WTC11 (cell line): Measurements from ENCODE around the gene CEP295NL. TPM values are rescaled to one million over a fixed set of nuclear protein-coding genes. Genes with fewer than 3 reads are reported as not detected.
A peak's percentile ranks its signal among the peaks of the same experiment; 100 is the strongest.
"Not testable (repeated sequence)": the region's sequence is repeated elsewhere in the genome, so short reads cannot be mapped to it uniquely, and the experiment has no call there.

Experiments
- ATAC-seq: fragments of 200-7000 bp; cut with Tn5 transposase; 2 replicates; pipeline ENCODE4 v1.10.0; 2021; ENCODE audit warnings: mild to moderate bottlenecking, moderate library complexity
- CTCF ChIA-PET: fragments of 300-600 bp; sonication (Branson Sonifier 250); formaldehyde crosslinking; loops from one replicate; lab custom pipeline; 2021; ENCODE audit warnings: antibody characterized with exemption; lab: Charles Lee
- POLR2A ChIA-PET: fragments of 350-600 bp; sonication (Branson Sonifier 250); formaldehyde crosslinking; loops from one replicate; lab custom pipeline; 2021; ENCODE audit warnings: antibody characterized with exemption; lab: Charles Lee
- DNase-seq: peaks from one replicate; pipeline ENCODE4 v3.0.0; 2021; ENCODE audit warnings: low spot score
- H3K27ac Mint-ChIP-seq: 2 replicates; pipeline ENCODE4 v1.8.0; 2021; ENCODE audit warnings: mixed read lengths
- H3K27me3 Mint-ChIP-seq: 2 replicates; pipeline ENCODE4 v1.8.0; 2021; ENCODE audit warnings: low read depth, mild to moderate bottlenecking, moderate library complexity, mixed read lengths
- H3K36me3 Mint-ChIP-seq: 2 replicates; pipeline ENCODE4 v1.8.0; 2021; ENCODE audit warnings: mixed read lengths
- H3K4me1 Mint-ChIP-seq: 2 replicates; pipeline ENCODE4 v1.8.0; 2022; ENCODE audit warnings: mixed read lengths
- H3K4me3 Mint-ChIP-seq: 2 replicates; pipeline ENCODE4 v1.8.0; 2021; ENCODE audit warnings: mild to moderate bottlenecking, moderate library complexity, mixed read lengths
- H3K9me3 Mint-ChIP-seq: 2 replicates; pipeline ENCODE4 v1.8.0; 2021; ENCODE audit warnings: mixed read lengths
- CREB1 ChIP-seq: sonication (generic); formaldehyde crosslinking; IDR thresholded peaks from 2 replicates; pipeline ENCODE4 v1.8.0; 2023; ENCODE audit warnings: mild to moderate bottlenecking, missing genetic modification reagents
- ESRRA ChIP-seq: sonication (generic); formaldehyde crosslinking; IDR thresholded peaks from 2 replicates; pipeline ENCODE4 v1.8.1; 2022; ENCODE audit warnings: mild to moderate bottlenecking, missing genetic modification reagents, borderline replicate concordance
- ETV6 ChIP-seq: sonication (generic); formaldehyde crosslinking; IDR thresholded peaks from 2 replicates; pipeline ENCODE4 v1.8.1; 2022; ENCODE audit warnings: mild to moderate bottlenecking, missing genetic modification reagents
- FOXP4 ChIP-seq: sonication (generic); formaldehyde crosslinking; IDR thresholded peaks from 2 replicates; pipeline ENCODE4 v1.8.0; 2022; ENCODE audit warnings: mild to moderate bottlenecking, missing genetic modification reagents
- MLX ChIP-seq: sonication (generic); formaldehyde crosslinking; IDR thresholded peaks from 2 replicates; pipeline ENCODE4 v1.8.1; 2023; ENCODE audit warnings: mild to moderate bottlenecking, missing genetic modification reagents, moderate library complexity
- NFYB ChIP-seq: sonication (generic); formaldehyde crosslinking; conservative IDR thresholded peaks from 2 replicates; pipeline ENCODE4 v1.8.0; 2022; ENCODE audit warnings: low read depth, missing genetic modification reagents
- PRDM15 ChIP-seq: sonication (generic); formaldehyde crosslinking; IDR thresholded peaks from 2 replicates; pipeline ENCODE4 v1.8.0; 2022; ENCODE audit warnings: missing genetic modification reagents
- PREB ChIP-seq: sonication (generic); formaldehyde crosslinking; IDR thresholded peaks from 2 replicates; pipeline ENCODE4 v1.8.1; 2022; ENCODE audit warnings: mild to moderate bottlenecking, missing genetic modification reagents, moderate library complexity, borderline replicate concordance
- RELA ChIP-seq: sonication (generic); formaldehyde crosslinking; IDR thresholded peaks from 2 replicates; pipeline ENCODE4 v1.8.1; 2022; ENCODE audit warnings: missing genetic modification reagents, mild to moderate bottlenecking, borderline replicate concordance
- ZNF219 ChIP-seq: sonication (generic); formaldehyde crosslinking; IDR thresholded peaks from 2 replicates; pipeline ENCODE4 v1.8.0; 2023; ENCODE audit warnings: missing genetic modification reagents, mild to moderate bottlenecking, borderline replicate concordance
- ZNF423 ChIP-seq: fragments of 250-450 bp; sonication (Bioruptor Pico); IDR thresholded peaks from 2 replicates; pipeline ENCODE4 v2.1.2; 2022; ENCODE audit warnings: mild to moderate bottlenecking, moderate library complexity
- ZNF532 ChIP-seq: fragments of 250-450 bp; sonication (Bioruptor Pico); IDR thresholded peaks from 2 replicates; pipeline ENCODE4 v1.9.0; 2021; ENCODE audit warnings: mild to moderate bottlenecking, borderline replicate concordance
- total RNA-seq: library from RNA; stranded (reverse); gene quantifications from 3 replicates; pipeline ENCODE4 v1.2.3, GENCODE V29; 2021
- TF ChIP-seq, protein P1 (sequence below): fragments of 200-600 bp; IDR thresholded peaks from 2 replicates; pipeline ENCODE4 v1.8.0; 2022; ENCODE audit warnings: antibody characterized with exemption
- TF ChIP-seq, protein P2 (sequence below): sonication (generic); formaldehyde crosslinking; IDR thresholded peaks from 2 replicates; pipeline ENCODE4 v1.8.1; 2023; ENCODE audit warnings: mild to moderate bottlenecking, missing genetic modification reagents, moderate library complexity

CEP295NL gene
- total RNA-seq, 1 experiment from 2014 or later = 0.61 TPM

DNA sequence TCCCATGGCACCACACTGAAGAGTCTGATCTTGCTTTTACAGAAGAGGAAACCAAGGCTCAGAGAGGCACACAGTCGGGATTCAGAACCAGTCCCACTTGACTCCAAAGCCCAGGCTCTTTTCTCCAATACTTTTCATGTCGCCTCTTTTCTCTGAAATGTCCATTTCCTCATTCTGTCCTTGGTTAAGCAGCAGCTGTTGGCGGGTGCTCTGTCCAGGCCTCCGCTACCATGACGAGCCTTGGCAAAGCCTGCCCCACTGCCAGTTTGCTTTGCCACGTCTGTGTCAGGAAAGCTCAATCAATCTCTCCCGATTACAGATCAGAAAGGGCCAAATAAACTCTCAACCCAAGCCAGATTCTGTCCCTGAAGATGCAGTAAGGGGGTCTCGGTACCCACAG is 9.1 kb upstream of the CEP295NL start (continued):
- TF ChIP-seq, protein P1, sequence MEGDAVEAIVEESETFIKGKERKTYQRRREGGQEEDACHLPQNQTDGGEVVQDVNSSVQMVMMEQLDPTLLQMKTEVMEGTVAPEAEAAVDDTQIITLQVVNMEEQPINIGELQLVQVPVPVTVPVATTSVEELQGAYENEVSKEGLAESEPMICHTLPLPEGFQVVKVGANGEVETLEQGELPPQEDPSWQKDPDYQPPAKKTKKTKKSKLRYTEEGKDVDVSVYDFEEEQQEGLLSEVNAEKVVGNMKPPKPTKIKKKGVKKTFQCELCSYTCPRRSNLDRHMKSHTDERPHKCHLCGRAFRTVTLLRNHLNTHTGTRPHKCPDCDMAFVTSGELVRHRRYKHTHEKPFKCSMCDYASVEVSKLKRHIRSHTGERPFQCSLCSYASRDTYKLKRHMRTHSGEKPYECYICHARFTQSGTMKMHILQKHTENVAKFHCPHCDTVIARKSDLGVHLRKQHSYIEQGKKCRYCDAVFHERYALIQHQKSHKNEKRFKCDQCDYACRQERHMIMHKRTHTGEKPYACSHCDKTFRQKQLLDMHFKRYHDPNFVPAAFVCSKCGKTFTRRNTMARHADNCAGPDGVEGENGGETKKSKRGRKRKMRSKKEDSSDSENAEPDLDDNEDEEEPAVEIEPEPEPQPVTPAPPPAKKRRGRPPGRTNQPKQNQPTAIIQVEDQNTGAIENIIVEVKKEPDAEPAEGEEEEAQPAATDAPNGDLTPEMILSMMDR = no peak

DNA sequence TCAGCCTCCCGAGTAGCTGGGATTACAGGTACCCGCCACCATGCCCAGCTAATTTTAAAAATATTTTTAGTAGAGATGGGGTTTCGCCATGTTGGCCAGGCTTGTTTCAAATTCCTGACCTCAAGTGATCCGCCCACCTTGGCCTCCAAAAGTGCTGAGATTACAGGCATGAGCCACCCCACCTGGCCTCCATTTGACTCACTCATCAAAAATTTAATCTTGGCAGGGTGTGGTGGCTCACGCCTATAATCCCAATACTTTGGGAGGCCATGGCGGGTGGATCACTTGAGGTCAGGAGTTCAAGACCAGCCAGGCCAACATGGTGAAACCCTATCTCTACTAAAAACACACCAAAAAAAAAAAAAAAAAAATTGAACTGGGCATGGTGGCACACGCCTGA is 8.5 kb upstream of the CEP295NL start:
- H3K36me3 Mint-ChIP-seq, H3K9me3 Mint-ChIP-seq, H3K27me3 Mint-ChIP-seq, H3K27ac Mint-ChIP-seq, H3K4me3 Mint-ChIP-seq, DNase-seq, ATAC-seq, POLR2A ChIA-PET, CTCF ChIA-PET: not testable (repeated sequence)
- H3K4me1 Mint-ChIP-seq = peaks cover 16% of the 10 kb centered on the region

GRCh38 chr17:78910497-78911284 is 7.7 kb upstream of the CEP295NL start:
- peak overlapping the region; percentile 28; the same call in 1 of the 2 replicates for H3K27ac Mint-ChIP-seq
- CTCF ChIA-PET = interaction anchor here (1.1 kb wide), 1 partner anchor 61 kb away, joined by 3 read pairs; no protein-coding TSS in a partner anchor
- H3K4me1 Mint-ChIP-seq = peaks cover 8% of the 10 kb centered on the region
- DNase-seq = no peak
- H3K9me3 Mint-ChIP-seq = no peaks in the 10 kb centered on the region
- no peak overlapping the region for H3K4me3 Mint-ChIP-seq
- POLR2A ChIA-PET = no interaction called here
- no peaks in the 10 kb centered on the region for H3K27me3 Mint-ChIP-seq
- ATAC-seq = no peak
- peaks cover 2% of the 10 kb centered on the region; the same call in 1 of the 2 replicates for H3K36me3 Mint-ChIP-seq
- TF ChIP-seq PREB (CRISPR knock-in tag) (no peak), CREB1 (CRISPR knock-in tag) (no peak), ESRRA (CRISPR knock-in tag) (no peak), ZNF423 (CRISPR knock-in tag) (no peak), RELA (no peak), PRDM15 (CRISPR knock-in tag) (no peak), NFYB (CRISPR knock-in tag) (no peak), FOXP4 (CRISPR knock-in tag) (no peak), ZNF219 (CRISPR knock-in tag) (no peak), ETV6 (no peak), MLX (CRISPR knock-in tag) (no peak), ZNF532 (CRISPR knock-in tag) (no peak)
- TF ChIP-seq, protein P2, sequence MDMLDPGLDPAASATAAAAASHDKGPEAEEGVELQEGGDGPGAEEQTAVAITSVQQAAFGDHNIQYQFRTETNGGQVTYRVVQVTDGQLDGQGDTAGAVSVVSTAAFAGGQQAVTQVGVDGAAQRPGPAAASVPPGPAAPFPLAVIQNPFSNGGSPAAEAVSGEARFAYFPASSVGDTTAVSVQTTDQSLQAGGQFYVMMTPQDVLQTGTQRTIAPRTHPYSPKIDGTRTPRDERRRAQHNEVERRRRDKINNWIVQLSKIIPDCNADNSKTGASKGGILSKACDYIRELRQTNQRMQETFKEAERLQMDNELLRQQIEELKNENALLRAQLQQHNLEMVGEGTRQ = no peak
- TF ChIP-seq, all 79 proteins: peak for 0
